ENCODE results near the gene GLI2. TPM values are rescaled to one million over a fixed set of nuclear protein-coding genes. Genes with fewer than 3 reads are reported as not detected.

The GLI2 gene
- total and polyA plus RNA-seq, 4 experiments from 2014 or later, result not detected

- H3K9me3 ChIP-seq (ENCODE audit: control insufficient read depth in 1 of 2, low read length in 2 of 2), result no peaks in the 10 kb centered on the region
- H3K27ac Mint-ChIP-seq, result no peak overlapping the region
- DNase-seq, result no peak
- no peaks in the 10 kb centered on the region for H3K27me3 ChIP-seq (ENCODE audit: insufficient read depth, low read length)
- no peak overlapping the region for H3K27ac ChIP-seq (ENCODE audit: low read depth, low read length)
- POLR2A ChIA-PET (ENCODE audit: partially characterized antibody), result no interaction called here
- no peaks in the 10 kb centered on the region for H3K36me3 ChIP-seq (ENCODE audit: insufficient read depth, low read length)
- H3K9me3 Mint-ChIP-seq, result peaks cover 0 to 2% (median 0%) of the 10 kb centered on the region in 8 donors
- H3K4me3 ChIP-seq (ENCODE audit: low read length in 2 of 2), result no peak overlapping the region
- CTCF ChIA-PET (ENCODE audit: partially characterized antibody), result no interaction called here
- H3K27me3 Mint-ChIP-seq, result no peaks in the 10 kb centered on the region
- H3K4me3 Mint-ChIP-seq, result no peak overlapping the region
- H3K36me3 Mint-ChIP-seq, result no peaks in the 10 kb centered on the region
- H3K4me1 Mint-ChIP-seq, result no peaks in the 10 kb centered on the region
- H3K4me1 ChIP-seq (ENCODE audit: insufficient read depth, low read length), result no peaks in the 10 kb centered on the region
- intact Hi-C loops (cut with micrococcal nuclease), result no loop called here
Measured at GRCh38 chr2:120769787-120770120, 34.1 kb downstream of the GLI2 start.

DNA sequence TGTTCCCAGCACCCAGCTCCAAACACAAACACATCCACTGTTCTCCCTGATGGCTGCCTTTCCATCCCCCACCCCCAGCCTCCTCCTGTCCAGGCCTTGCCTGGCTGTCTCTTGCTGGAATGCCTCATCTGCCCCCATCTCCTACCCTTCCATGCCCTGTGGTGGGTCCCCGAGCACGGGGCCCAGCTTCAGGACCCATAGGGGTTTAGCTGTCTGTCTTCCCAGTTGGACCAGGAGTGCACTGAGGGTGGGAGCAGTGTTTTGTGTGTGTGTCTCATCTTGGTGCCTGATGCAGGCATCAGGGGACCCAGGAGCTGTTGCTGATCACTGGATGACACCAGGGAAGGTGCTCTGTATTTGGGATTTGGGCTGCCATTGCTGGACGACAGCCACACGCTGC is 34.5 kb downstream of the GLI2 start:
- H3K9me3 Mint-ChIP-seq, result peaks cover 0 to under 1% (median 0%) of the 10 kb centered on the region in 8 donors
- no peak overlapping the region for H3K4me3 Mint-ChIP-seq
- CTCF ChIA-PET (ENCODE audit: partially characterized antibody), result no interaction called here
- intact Hi-C loops (cut with micrococcal nuclease), result no loop called here
- no peaks in the 10 kb centered on the region for H3K9me3 ChIP-seq (ENCODE audit: control insufficient read depth in 1 of 2, low read length in 2 of 2)
- no peaks in the 10 kb centered on the region for H3K4me1 Mint-ChIP-seq
- H3K27me3 Mint-ChIP-seq, result no peaks in the 10 kb centered on the region
- H3K27me3 ChIP-seq (ENCODE audit: insufficient read depth, low read length), result no peaks in the 10 kb centered on the region
- H3K4me1 ChIP-seq (ENCODE audit: insufficient read depth, low read length), result no peaks in the 10 kb centered on the region
- H3K27ac ChIP-seq (ENCODE audit: low read depth, low read length), result no peak overlapping the region
- POLR2A ChIA-PET (ENCODE audit: partially characterized antibody), result no interaction called here
- no peak overlapping the region for H3K27ac Mint-ChIP-seq
- no peak for DNase-seq
- H3K36me3 Mint-ChIP-seq, result no peaks in the 10 kb centered on the region
- H3K36me3 ChIP-seq (ENCODE audit: insufficient read depth, low read length), result no peaks in the 10 kb centered on the region
- H3K4me3 ChIP-seq (ENCODE audit: low read length in 2 of 2), result no peak overlapping the region

DNA sequence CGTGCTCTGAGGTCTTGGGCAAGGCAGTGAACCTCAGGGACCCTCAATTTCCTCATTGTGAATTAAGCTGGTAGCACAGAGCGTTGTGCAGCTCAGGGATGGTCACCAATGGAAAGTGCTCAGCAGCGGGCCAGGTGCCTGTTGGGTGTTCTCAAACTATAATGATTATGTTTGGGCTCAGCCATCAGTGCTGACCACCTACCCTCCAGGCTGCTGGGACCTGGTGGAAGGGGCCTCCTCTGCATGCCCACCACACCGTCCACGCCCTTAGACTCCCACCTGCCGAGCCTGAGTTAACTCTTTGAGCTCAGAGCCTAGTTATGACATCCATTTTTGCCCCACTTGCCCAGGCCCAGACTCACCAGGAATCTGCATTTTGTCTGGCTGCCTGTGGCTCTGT is 35.0 kb downstream of the GLI2 start:
- Histone ChIP-seq H3K27me3 (ENCODE audit: insufficient read depth, low read length) (no peaks in the 10 kb centered on the region), H3K27ac (ENCODE audit: low read depth, low read length) (no peak overlapping the region), H3K9me3 (ENCODE audit: control insufficient read depth in 1 of 2, low read length in 2 of 2) (no peaks in the 10 kb centered on the region), H3K4me1 (ENCODE audit: insufficient read depth, low read length) (no peaks in the 10 kb centered on the region), H3K4me3 (ENCODE audit: low read length in 2 of 2) (no peak overlapping the region), H3K36me3 (ENCODE audit: insufficient read depth, low read length) (no peaks in the 10 kb centered on the region)
- Mint-ChIP-seq H3K36me3 (no peaks in the 10 kb centered on the region), H3K4me1 (no peaks in the 10 kb centered on the region), H3K4me3 (no peak overlapping the region), H3K27me3 (no peaks in the 10 kb centered on the region), H3K27ac (no peak overlapping the region), H3K9me3 (peaks cover 0 to 3% (median 0%) of the 10 kb centered on the region in 8 donors)
- CTCF ChIA-PET (ENCODE audit: partially characterized antibody), result no interaction called here
- intact Hi-C loops (cut with micrococcal nuclease), result no loop called here
- no peak for DNase-seq
- POLR2A ChIA-PET (ENCODE audit: partially characterized antibody), result no interaction called here

- H3K36me3 ChIP-seq (ENCODE audit: insufficient read depth, low read length), result no peaks in the 10 kb centered on the region
- H3K4me1 ChIP-seq (ENCODE audit: insufficient read depth, low read length), result no peaks in the 10 kb centered on the region
- Mint-ChIP-seq H3K36me3 (no peaks in the 10 kb centered on the region), H3K27me3 (no peaks in the 10 kb centered on the region), H3K9me3 (peaks cover 0 to 3% (median 0%) of the 10 kb centered on the region in 8 donors), H3K27ac (no peak overlapping the region), H3K4me1 (no peaks in the 10 kb centered on the region), H3K4me3 (no peak overlapping the region)
- CTCF ChIA-PET (ENCODE audit: partially characterized antibody), result no interaction called here
- H3K4me3 ChIP-seq (ENCODE audit: low read length in 2 of 2), result no peak overlapping the region
- H3K27me3 ChIP-seq (ENCODE audit: insufficient read depth, low read length), result no peaks in the 10 kb centered on the region
- DNase-seq, result no peak
- intact Hi-C loops (cut with micrococcal nuclease), result no loop called here
- H3K27ac ChIP-seq (ENCODE audit: low read depth, low read length), result no peak overlapping the region
- no peaks in the 10 kb centered on the region for H3K9me3 ChIP-seq (ENCODE audit: control insufficient read depth in 1 of 2, low read length in 2 of 2)
- POLR2A ChIA-PET (ENCODE audit: partially characterized antibody), result no interaction called here
Measured at GRCh38 chr2:120771111-120771780, 35.6 kb downstream of the GLI2 start.

- POLR2A ChIA-PET (ENCODE audit: partially characterized antibody), result no interaction called here
Measured at GRCh38 chr2:120771781-120772208, 36.1 kb downstream of the GLI2 start.

DNA sequence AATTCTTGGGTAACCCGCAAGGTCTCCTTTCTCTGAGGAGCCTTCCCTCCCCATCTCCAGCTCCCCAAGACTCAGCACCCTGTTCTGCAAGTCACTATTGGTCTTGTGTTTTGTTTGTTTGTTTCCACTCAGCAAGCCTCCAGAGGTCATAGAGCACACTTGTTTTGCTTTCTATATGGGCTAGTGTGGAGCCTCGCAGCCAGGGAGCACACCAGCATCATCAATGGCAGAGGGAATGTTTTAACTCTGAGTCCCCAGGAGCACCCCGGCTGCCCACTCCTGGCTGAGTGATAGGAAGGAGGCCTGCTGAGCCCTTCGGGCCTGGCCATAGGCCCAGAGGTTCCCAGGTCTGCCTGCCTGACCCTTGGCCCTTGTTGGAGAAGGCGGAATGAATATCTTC is 36.6 kb downstream of the GLI2 start:
- Mint-ChIP-seq H3K4me1 (no peaks in the 10 kb centered on the region), H3K36me3 (no peaks in the 10 kb centered on the region), H3K27ac (no peak overlapping the region), H3K9me3 (peaks cover 0 to 3% (median 0%) of the 10 kb centered on the region in 8 donors), H3K27me3 (no peaks in the 10 kb centered on the region), H3K4me3 (no peak overlapping the region)
- Histone ChIP-seq H3K4me3 (ENCODE audit: low read length in 2 of 2) (no peak overlapping the region), H3K4me1 (ENCODE audit: insufficient read depth, low read length) (no peaks in the 10 kb centered on the region), H3K9me3 (ENCODE audit: control insufficient read depth in 1 of 2, low read length in 2 of 2) (no peaks in the 10 kb centered on the region), H3K27me3 (ENCODE audit: insufficient read depth, low read length) (no peaks in the 10 kb centered on the region), H3K36me3 (ENCODE audit: insufficient read depth, low read length) (no peaks in the 10 kb centered on the region), H3K27ac (ENCODE audit: low read depth, low read length) (no peak overlapping the region)
- intact Hi-C loops (cut with micrococcal nuclease), result no loop called here
- DNase-seq, result no peak
- ChIA-PET CTCF (ENCODE audit: partially characterized antibody) (no interaction called here), POLR2A (ENCODE audit: partially characterized antibody) (no interaction called here)

More at GRCh38 chr2:120771781-120772208, 36.1 kb downstream of the GLI2 start:
- H3K36me3 Mint-ChIP-seq, result no peaks in the 10 kb centered on the region
- no peaks in the 10 kb centered on the region for H3K4me1 Mint-ChIP-seq
- H3K4me3 Mint-ChIP-seq, result no peak overlapping the region
- H3K36me3 ChIP-seq (ENCODE audit: insufficient read depth, low read length), result no peaks in the 10 kb centered on the region
- no peaks in the 10 kb centered on the region for H3K27me3 ChIP-seq (ENCODE audit: insufficient read depth, low read length)
- H3K27me3 Mint-ChIP-seq, result no peaks in the 10 kb centered on the region
- no peak overlapping the region for H3K4me3 ChIP-seq (ENCODE audit: low read length in 2 of 2)
- no peak overlapping the region for H3K27ac ChIP-seq (ENCODE audit: low read depth, low read length)
- H3K4me1 ChIP-seq (ENCODE audit: insufficient read depth, low read length), result no peaks in the 10 kb centered on the region
- H3K9me3 ChIP-seq (ENCODE audit: control insufficient read depth in 1 of 2, low read length in 2 of 2), result no peaks in the 10 kb centered on the region
- H3K9me3 Mint-ChIP-seq, result peaks cover 0 to 3% (median 0%) of the 10 kb centered on the region in 8 donors
- CTCF ChIA-PET (ENCODE audit: partially characterized antibody), result no interaction called here
- intact Hi-C loops (cut with micrococcal nuclease), result no loop called here
- DNase-seq, result no peak
- no peak overlapping the region for H3K27ac Mint-ChIP-seq

GRCh38 chr2:120773186-120773800 is 37.6 kb downstream of the GLI2 start:
- Histone ChIP-seq H3K27me3 (ENCODE audit: insufficient read depth, low read length) (no peaks in the 10 kb centered on the region), H3K4me1 (ENCODE audit: insufficient read depth, low read length) (no peaks in the 10 kb centered on the region), H3K36me3 (ENCODE audit: insufficient read depth, low read length) (no peaks in the 10 kb centered on the region), H3K27ac (ENCODE audit: low read depth, low read length) (no peak overlapping the region), H3K4me3 (ENCODE audit: low read length in 2 of 2) (no peak overlapping the region), H3K9me3 (ENCODE audit: control insufficient read depth in 1 of 2, low read length in 2 of 2) (no peaks in the 10 kb centered on the region)
- Mint-ChIP-seq H3K9me3 (peaks cover 0 to 3% (median 0%) of the 10 kb centered on the region in 8 donors), H3K4me3 (no peak overlapping the region), H3K27ac (no peak overlapping the region), H3K4me1 (no peaks in the 10 kb centered on the region), H3K36me3 (no peaks in the 10 kb centered on the region), H3K27me3 (no peaks in the 10 kb centered on the region)
- ChIA-PET POLR2A (ENCODE audit: partially characterized antibody) (no interaction called here), CTCF (ENCODE audit: partially characterized antibody) (no interaction called here)
- no peak for DNase-seq
- intact Hi-C loops (cut with micrococcal nuclease), result no loop called here
